Stimulated activated CD8-positive, alpha-beta memory T cell treated with anti-CD3 and anti-CD28 coated beads, Interleukin-4, amount 100 ng/mL, for 48 hours (primary cell): Measurements from ENCODE around the gene CACNB1.
A peak's percentile ranks its signal among the peaks of the same experiment; 100 is the strongest.

Source experiments
- DNase-seq: peaks from one replicate; pipeline ENCODE4 v3.0.0-alpha.2; 2020

The CACNB1 gene

GRCh38 chr17:39197380-39198185 lies at the start of gene CACNB1:
Gene CACNB1 (minus strand): TSS chr17:39197669. CDS start chr17:39197495, 174 bp downstream.
- peak; percentile 81 for DNase-seq

GRCh38 chr17:39246274-39246673 lies 48.8 kb upstream of the CACNB1 start:
- DNase-seq: no peak

- peak; percentile 98 for DNase-seq
Measured at GRCh38 chr17:39244600-39245570, 47.4 kb upstream of the CACNB1 start.

- DNase-seq: no peak
Measured at GRCh38 chr17:39244016-39244599, 46.6 kb upstream of the CACNB1 start.

GRCh38 chr17:39243155-39243554 lies 45.7 kb upstream of the CACNB1 start:
- no peak for DNase-seq

- no peak for DNase-seq
Measured at GRCh38 chr17:39240631-39241030, 43.2 kb upstream of the CACNB1 start.

GRCh38 chr17:39239640-39240314 lies 42.3 kb upstream of the CACNB1 start:
- DNase-seq: peak; percentile 83

GRCh38 chr17:39238311-39238972 lies 41.0 kb upstream of the CACNB1 start:
- peak; percentile 79 for DNase-seq

GRCh38 chr17:39237586-39237985 lies 40.1 kb upstream of the CACNB1 start:
- no peak for DNase-seq

- no peak for DNase-seq
Measured at GRCh38 chr17:39236981-39237441, 39.5 kb upstream of the CACNB1 start.

- no peak for DNase-seq
Measured at GRCh38 chr17:39236450-39236927, 39.0 kb upstream of the CACNB1 start.

- DNase-seq: peak; percentile 73
Measured at GRCh38 chr17:39235555-39236449, 38.3 kb upstream of the CACNB1 start.

GRCh38 chr17:39231591-39232551 lies 34.4 kb upstream of the CACNB1 start:
- peak; percentile 76 for DNase-seq

- DNase-seq: no peak
Measured at GRCh38 chr17:39231091-39231561, 33.7 kb upstream of the CACNB1 start.

- DNase-seq: no peak
Measured at GRCh38 chr17:39230361-39230760, 32.9 kb upstream of the CACNB1 start.

GRCh38 chr17:39229274-39229913 lies 31.9 kb upstream of the CACNB1 start:
- no peak for DNase-seq

GRCh38 chr17:39227364-39227919 lies 30.0 kb upstream of the CACNB1 start:
- DNase-seq: no peak

- DNase-seq: peak; percentile 82
Measured at GRCh38 chr17:39225959-39226683, 28.7 kb upstream of the CACNB1 start.
